HTR-8/SVneo (cell line): ENCODE measurements around the gene TRPV4.

Experiments used
- DNase-seq: peaks from one replicate; pipeline ENCODE4 v3.0.0; 2011; ENCODE audit warnings: low spot score, mixed read lengths; ENCODE audit not compliant: insufficient read length
- FAIRE-seq: peaks from 2 replicates; lab custom pipeline; 2011; peaks lifted over from hg19 to GRCh38; lab: Jason Lieb, UNC

The TRPV4 gene

GRCh38 chr12:109766251-109766778, 66.9 kb downstream of the TRPV4 start:
- FAIRE-seq = no peak
- DNase-seq = no peak

- no peak for DNase-seq
Measured at GRCh38 chr12:109765446-109765810, 67.8 kb downstream of the TRPV4 start.

GRCh38 chr12:109764776-109765445, 68.3 kb downstream of the TRPV4 start:
- DNase-seq (no peak), FAIRE-seq (no peak)

More at GRCh38 chr12:109765446-109765810, 67.8 kb downstream of the TRPV4 start:
- FAIRE-seq = no peak

- FAIRE-seq (no peak), DNase-seq (no peak)
Measured at GRCh38 chr12:109764123-109764522, 69.1 kb downstream of the TRPV4 start.

GRCh38 chr12:109763201-109763841, 69.9 kb downstream of the TRPV4 start:
- DNase-seq (no peak), FAIRE-seq (no peak)

- FAIRE-seq (no peak), DNase-seq (no peak)
Measured at GRCh38 chr12:109762673-109763191, 70.5 kb downstream of the TRPV4 start.

- DNase-seq (no peak), FAIRE-seq (no peak)
Measured at GRCh38 chr12:109762071-109762672, 71.0 kb downstream of the TRPV4 start.

- FAIRE-seq (no peak), DNase-seq (no peak)
Measured at GRCh38 chr12:109760930-109761921, 72.0 kb downstream of the TRPV4 start.

GRCh38 chr12:109760031-109760929, 72.9 kb downstream of the TRPV4 start:
- FAIRE-seq (no peak), DNase-seq (no peak)

GRCh38 chr12:109759595-109759994, 73.6 kb downstream of the TRPV4 start:
- no peak for DNase-seq
- FAIRE-seq = no peak

GRCh38 chr12:109758426-109759420, 74.5 kb downstream of the TRPV4 start:
- no peak for DNase-seq

GRCh38 chr12:109757671-109758265, 75.4 kb downstream of the TRPV4 start:
- FAIRE-seq = no peak
- no peak for DNase-seq

More at GRCh38 chr12:109758426-109759420, 74.5 kb downstream of the TRPV4 start:
- FAIRE-seq = no peak

- no peak for FAIRE-seq
- no peak for DNase-seq
Measured at GRCh38 chr12:109756457-109756856, 76.7 kb downstream of the TRPV4 start.

GRCh38 chr12:109753959-109754358, 79.2 kb downstream of the TRPV4 start:
- no peak for FAIRE-seq

GRCh38 chr12:109753054-109753401, 80.2 kb downstream of the TRPV4 start:
- FAIRE-seq (no peak), DNase-seq (no peak)

More at GRCh38 chr12:109753959-109754358, 79.2 kb downstream of the TRPV4 start:
- no peak for DNase-seq

- FAIRE-seq = no peak
Measured at GRCh38 chr12:109752117-109753053, 80.8 kb downstream of the TRPV4 start.

More at GRCh38 chr12:109752117-109753053, 80.8 kb downstream of the TRPV4 start:
- no peak for DNase-seq
